Neutrophil (primary cell): ENCODE data around the gene OTUD1.

Experiments
- H3K27ac ChIP-seq: fragments of 200-600 bp; sonication (generic); 2 replicates; pipeline ENCODE4 v1.5.1; 2016; ENCODE audit warnings: mild to moderate bottlenecking, moderate library complexity
- H3K27me3 ChIP-seq: fragments of 200-600 bp; sonication (generic); 2 replicates; pipeline ENCODE4 v1.6.0; 2016; ENCODE audit warnings: mild to moderate bottlenecking
- H3K36me3 ChIP-seq: fragments of 200-600 bp; sonication (generic); 2 replicates; pipeline ENCODE4 v1.5.1; 2017
- H3K4me1 ChIP-seq, 2 experiments: fragments of 200-600 bp in 1 of 2; sonication (generic) in 1 of 2; 1 replicate in 1 of 2; 2 replicates in 1 of 2; pipeline versions ENCODE4 v1.5.1 to v1.6.1; 2013 to 2016; ENCODE audit warnings: low read depth in 1 of 2, low read length in 1 of 2, mild to moderate bottlenecking in 1 of 2, moderate library complexity in 1 of 2; ENCODE audit not compliant: control insufficient read depth in 1 of 2, insufficient read depth in 1 of 2
- H3K4me3 ChIP-seq, 2 experiments: fragments of 200-600 bp in 1 of 2; sonication (generic) in 1 of 2; 1 replicate in 1 of 2; 2 replicates in 1 of 2; pipeline ENCODE4 v1.5.1; 2013 to 2016; ENCODE audit warnings: low read depth in 1 of 2, low read length in 1 of 2, mild to moderate bottlenecking in 1 of 2, moderate library complexity in 1 of 2
- H3K9me3 ChIP-seq: fragments of 200-600 bp; sonication (generic); 2 replicates; pipeline ENCODE4 v1.5.1; 2016
- TF ChIP-seq, protein P1 (sequence below): fragments of 200-600 bp; sonication (generic); IDR thresholded peaks from 2 replicates; pipeline ENCODE4 v1.5.1; 2016; ENCODE audit warnings: antibody characterized with exemption

The OTUD1 gene

GRCh38 chr10:23453465-23453864, 14.6 kb downstream of the OTUD1 start:
- TF ChIP-seq, protein P1, sequence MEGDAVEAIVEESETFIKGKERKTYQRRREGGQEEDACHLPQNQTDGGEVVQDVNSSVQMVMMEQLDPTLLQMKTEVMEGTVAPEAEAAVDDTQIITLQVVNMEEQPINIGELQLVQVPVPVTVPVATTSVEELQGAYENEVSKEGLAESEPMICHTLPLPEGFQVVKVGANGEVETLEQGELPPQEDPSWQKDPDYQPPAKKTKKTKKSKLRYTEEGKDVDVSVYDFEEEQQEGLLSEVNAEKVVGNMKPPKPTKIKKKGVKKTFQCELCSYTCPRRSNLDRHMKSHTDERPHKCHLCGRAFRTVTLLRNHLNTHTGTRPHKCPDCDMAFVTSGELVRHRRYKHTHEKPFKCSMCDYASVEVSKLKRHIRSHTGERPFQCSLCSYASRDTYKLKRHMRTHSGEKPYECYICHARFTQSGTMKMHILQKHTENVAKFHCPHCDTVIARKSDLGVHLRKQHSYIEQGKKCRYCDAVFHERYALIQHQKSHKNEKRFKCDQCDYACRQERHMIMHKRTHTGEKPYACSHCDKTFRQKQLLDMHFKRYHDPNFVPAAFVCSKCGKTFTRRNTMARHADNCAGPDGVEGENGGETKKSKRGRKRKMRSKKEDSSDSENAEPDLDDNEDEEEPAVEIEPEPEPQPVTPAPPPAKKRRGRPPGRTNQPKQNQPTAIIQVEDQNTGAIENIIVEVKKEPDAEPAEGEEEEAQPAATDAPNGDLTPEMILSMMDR, result no peak
- Histone ChIP-seq H3K9me3 (no peaks in the 10 kb centered on the region), H3K36me3 (no peaks in the 10 kb centered on the region), H3K27me3 (no peaks in the 10 kb centered on the region), H3K4me1 (peaks cover 19 to 26% of the 10 kb centered on the region in 2 experiments), H3K27ac (no peak overlapping the region), H3K4me3 (no peak overlapping the region)

DNA sequence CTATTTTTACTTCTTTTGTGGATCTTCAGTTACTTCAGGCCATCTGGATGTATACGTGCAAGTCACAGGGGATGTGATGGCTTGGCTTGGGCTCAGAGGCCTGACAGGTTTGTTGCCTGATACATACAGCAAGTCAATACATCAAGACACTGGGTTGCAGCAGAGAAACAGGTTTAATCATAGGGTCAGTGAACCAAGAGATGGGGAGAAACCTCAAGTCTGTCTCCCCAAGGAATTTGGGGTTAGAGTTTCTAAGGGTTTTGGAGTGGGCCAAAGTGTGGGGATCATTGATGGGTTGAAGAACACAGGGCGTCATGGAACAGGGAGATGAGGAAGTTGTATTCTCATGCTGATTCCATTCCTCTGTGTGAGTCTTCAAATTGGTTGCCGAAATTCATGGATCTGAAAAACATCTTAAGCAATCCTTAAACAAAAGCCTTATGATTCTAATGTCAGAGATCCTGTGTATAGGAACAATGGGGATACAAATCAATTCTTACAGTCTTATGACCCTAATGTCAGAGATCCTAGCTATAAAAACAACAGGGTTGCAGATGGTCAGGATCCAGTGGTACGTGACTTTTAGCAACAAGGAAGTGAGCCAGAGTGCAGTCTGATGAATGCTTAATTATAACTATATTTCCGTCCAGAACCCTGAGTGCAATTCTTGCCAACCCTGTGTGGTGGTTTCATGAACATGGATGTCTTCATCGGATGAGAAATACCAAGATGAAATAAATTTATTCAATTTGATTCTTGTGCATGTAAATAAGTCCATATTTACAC, 18.9 kb downstream of the OTUD1 start:
- Histone ChIP-seq H3K9me3 (no peaks in the 10 kb centered on the region), H3K4me3 (no peak overlapping the region), H3K4me1 (no peaks in the 10 kb centered on the region), H3K36me3 (no peaks in the 10 kb centered on the region), H3K27me3 (no peaks in the 10 kb centered on the region), H3K27ac (no peak overlapping the region)
- TF ChIP-seq, protein P1, result no peak

- Histone ChIP-seq H3K4me3 (no peak overlapping the region), H3K9me3 (no peaks in the 10 kb centered on the region), H3K36me3 (no peaks in the 10 kb centered on the region), H3K27me3 (no peaks in the 10 kb centered on the region), H3K27ac (no peak overlapping the region), H3K4me1 (no peaks in the 10 kb centered on the region)
- TF ChIP-seq, protein P1, result no peak
Observed at GRCh38 chr10:23459308-23459939, 20.5 kb downstream of the OTUD1 start.

GRCh38 chr10:23461557-23461956, 22.7 kb downstream of the OTUD1 start:
- no peak overlapping the region for H3K4me3 ChIP-seq
- no peaks in the 10 kb centered on the region for H3K4me1 ChIP-seq
- no peaks in the 10 kb centered on the region for H3K9me3 ChIP-seq
- no peak overlapping the region for H3K27ac ChIP-seq
- TF ChIP-seq, protein P1, result no peak
- no peaks in the 10 kb centered on the region for H3K36me3 ChIP-seq
- H3K27me3 ChIP-seq, result no peaks in the 10 kb centered on the region

DNA sequence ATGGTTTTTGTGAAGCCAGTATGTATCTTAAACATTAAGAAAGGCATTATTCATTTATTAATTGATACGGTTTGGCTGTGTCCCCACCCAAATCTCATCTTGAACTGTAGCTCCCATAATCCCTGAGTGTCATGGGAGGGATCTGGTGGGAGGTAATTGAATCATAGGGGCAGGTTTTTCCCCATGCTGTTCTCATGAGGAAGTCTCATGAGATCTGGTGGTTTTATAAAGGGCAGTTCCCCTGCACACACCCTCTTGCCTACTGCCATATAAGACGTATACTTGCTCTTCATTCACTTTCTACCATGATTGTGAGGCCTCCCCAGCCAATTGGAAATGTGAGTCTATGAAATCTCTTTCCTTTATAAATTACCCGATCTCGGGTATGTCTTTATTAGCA, 28.1 kb downstream of the OTUD1 start:
- Histone ChIP-seq H3K36me3 (no peaks in the 10 kb centered on the region), H3K4me3 (no peak overlapping the region), H3K27ac (no peak overlapping the region), H3K9me3 (no peaks in the 10 kb centered on the region), H3K4me1 (no peaks in the 10 kb centered on the region), H3K27me3 (peaks cover 33% of the 10 kb centered on the region)
- TF ChIP-seq, protein P1, result no peak
